Nephron progenitor cell (in vitro differentiated cells): ENCODE data around the gene RUBCNL.

Source experiments
- DNase-seq: peaks from one replicate; pipeline ENCODE4 v3.0.0; 2021
- H3K27ac Mint-ChIP-seq: 2 replicates; pipeline ENCODE4 v1.8.0; 2021; ENCODE audit warnings: mild to moderate bottlenecking, moderate library complexity, mixed read lengths
- H3K27me3 Mint-ChIP-seq: 2 replicates; pipeline ENCODE4 v1.8.0; 2021; ENCODE audit warnings: mild to moderate bottlenecking, low read depth, mixed read lengths; ENCODE audit not compliant: poor library complexity
- H3K36me3 Mint-ChIP-seq: 2 replicates; pipeline ENCODE4 v1.8.0; 2021; ENCODE audit warnings: low read depth, mixed read lengths
- H3K4me1 Mint-ChIP-seq: 2 replicates; pipeline ENCODE4 v1.8.0; 2021; ENCODE audit warnings: mixed read lengths
- H3K4me3 Mint-ChIP-seq: 2 replicates; pipeline ENCODE4 v1.8.0; 2021; ENCODE audit warnings: mild to moderate bottlenecking, moderate library complexity, mixed read lengths
- H3K9me3 Mint-ChIP-seq: 2 replicates; pipeline ENCODE4 v1.8.0; 2021; ENCODE audit warnings: mild to moderate bottlenecking, moderate library complexity, mixed read lengths
- CTCF ChIP-seq: fragments of 200-600 bp; sonication (generic); IDR thresholded peaks from 2 replicates; pipeline ENCODE4 v1.5.0; 2021; ENCODE audit warnings: antibody characterized with exemption

The RUBCNL gene

GRCh38 chr13:46321494-46322225, 65.4 kb downstream of the RUBCNL start:
- H3K4me1 Mint-ChIP-seq: peaks cover 9% of the 10 kb centered on the region
- H3K4me3 Mint-ChIP-seq: no peak overlapping the region
- DNase-seq: peak; percentile 64
- no peak overlapping the region for H3K27ac Mint-ChIP-seq
- TF ChIP-seq CTCF: peak; percentile 71
- peaks cover 8% of the 10 kb centered on the region for H3K9me3 Mint-ChIP-seq
- H3K36me3 Mint-ChIP-seq: no peaks in the 10 kb centered on the region
- peaks cover 12% of the 10 kb centered on the region for H3K27me3 Mint-ChIP-seq

GRCh38 chr13:46320821-46321220, 66.2 kb downstream of the RUBCNL start:
- Mint-ChIP-seq H3K27ac (no peak overlapping the region), H3K4me3 (no peak overlapping the region), H3K36me3 (no peaks in the 10 kb centered on the region), H3K4me1 (peaks cover 9% of the 10 kb centered on the region), H3K9me3 (no peaks in the 10 kb centered on the region), H3K27me3 (peaks cover 12% of the 10 kb centered on the region)
- DNase-seq: no peak
- no peak for TF ChIP-seq CTCF

- Mint-ChIP-seq H3K4me1 (peaks cover 9% of the 10 kb centered on the region), H3K36me3 (no peaks in the 10 kb centered on the region), H3K27me3 (peaks cover 12% of the 10 kb centered on the region), H3K27ac (no peak overlapping the region), H3K9me3 (no peaks in the 10 kb centered on the region), H3K4me3 (no peak overlapping the region)
- TF ChIP-seq CTCF: no peak
- no peak for DNase-seq
Observed at GRCh38 chr13:46320406-46320805, 66.6 kb downstream of the RUBCNL start.

GRCh38 chr13:46318986-46319385, 68.1 kb downstream of the RUBCNL start:
- H3K36me3 Mint-ChIP-seq: no peaks in the 10 kb centered on the region
- no peak for TF ChIP-seq CTCF
- H3K9me3 Mint-ChIP-seq: no peaks in the 10 kb centered on the region
- H3K27ac Mint-ChIP-seq: no peak overlapping the region
- H3K4me1 Mint-ChIP-seq: peaks cover 9% of the 10 kb centered on the region
- H3K4me3 Mint-ChIP-seq: no peak overlapping the region
- peaks cover 10% of the 10 kb centered on the region for H3K27me3 Mint-ChIP-seq
- no peak for DNase-seq

- Mint-ChIP-seq H3K36me3 (no peaks in the 10 kb centered on the region), H3K27me3 (peaks cover 4% of the 10 kb centered on the region), H3K9me3 (no peaks in the 10 kb centered on the region), H3K27ac (no peak overlapping the region), H3K4me3 (no peak overlapping the region), H3K4me1 (peaks cover 9% of the 10 kb centered on the region)
- DNase-seq: no peak
- no peak for TF ChIP-seq CTCF
Observed at GRCh38 chr13:46317120-46317519, 69.9 kb downstream of the RUBCNL start.

GRCh38 chr13:46315491-46316075, 71.5 kb downstream of the RUBCNL start:
- H3K4me3 Mint-ChIP-seq: no peak overlapping the region
- H3K27ac Mint-ChIP-seq: no peak overlapping the region
- no peaks in the 10 kb centered on the region for H3K36me3 Mint-ChIP-seq
- DNase-seq: no peak
- TF ChIP-seq CTCF: no peak
- no peaks in the 10 kb centered on the region for H3K27me3 Mint-ChIP-seq
- no peaks in the 10 kb centered on the region for H3K4me1 Mint-ChIP-seq
- peaks cover 5% of the 10 kb centered on the region for H3K9me3 Mint-ChIP-seq
